GM23338 (cell line): ENCODE data around the gene PPP6R2. TPM values are rescaled to one million over a fixed set of nuclear protein-coding genes. Genes with fewer than 3 reads are reported as not detected.

ENCODE experiments used
- ATAC-seq: fragments of 200-7000 bp; cut with Tn5 transposase; 3 replicates; pipeline ENCODE4 v1.9.1; 2020
- DNase-seq: peaks from one replicate; pipeline ENCODE4 v3.0.0-alpha.2; 2015; ENCODE audit warnings: low spot score
- H2AFZ ChIP-seq: fragments of 200-600 bp; sonication (generic); 2 replicates; pipeline ENCODE4 v1.8.0; 2016; ENCODE audit warnings: antibody characterized with exemption, mild to moderate bottlenecking, moderate library complexity
- H3F3A ChIP-seq: fragments of 200-600 bp; sonication (generic); replicated peaks from 2 replicates; pipeline ENCODE4 v1.8.0; 2017; ENCODE audit warnings: antibody characterized with exemption, mixed run types, low read depth
- H3K27ac ChIP-seq: fragments of 200-600 bp; sonication (generic); 2 replicates; pipeline ENCODE4 v1.6.1; 2016; ENCODE audit warnings: low read depth
- H3K27me3 ChIP-seq: fragments of 200-600 bp; sonication (generic); 2 replicates; pipeline ENCODE4 v1.8.0; 2016; ENCODE audit warnings: mild to moderate bottlenecking, mixed run types, moderate library complexity; ENCODE audit not compliant: insufficient read depth
- H3K36me3 ChIP-seq: fragments of 200-600 bp; sonication (generic); 2 replicates; pipeline ENCODE4 v1.8.0; 2016; ENCODE audit warnings: mild to moderate bottlenecking; ENCODE audit not compliant: insufficient read depth
- H3K4me1 ChIP-seq: fragments of 200-600 bp; sonication (generic); 2 replicates; pipeline ENCODE4 v1.8.0; 2016; ENCODE audit warnings: mild to moderate bottlenecking, moderate library complexity; ENCODE audit not compliant: insufficient read depth
- H3K4me2 ChIP-seq: fragments of 200-600 bp; sonication (generic); 2 replicates; pipeline ENCODE4 v1.7.1; 2017; ENCODE audit warnings: mixed run types
- H3K4me3 ChIP-seq: fragments of 200-600 bp; sonication (generic); 2 replicates; pipeline ENCODE4 v1.6.1; 2016; ENCODE audit warnings: mixed run types
- H3K79me2 ChIP-seq: fragments of 200-600 bp; sonication (generic); replicated peaks from 2 replicates; pipeline ENCODE4 v1.8.0; 2017; ENCODE audit warnings: mild to moderate bottlenecking; ENCODE audit not compliant: insufficient read depth
- H3K9me2 ChIP-seq: fragments of 200-600 bp; sonication (generic); 2 replicates; pipeline ENCODE4 v1.8.0; 2017; ENCODE audit not compliant: insufficient read depth
- H4K20me1 ChIP-seq: fragments of 200-600 bp; sonication (generic); replicated peaks from 2 replicates; pipeline ENCODE4 v1.8.0; 2017; ENCODE audit warnings: mild to moderate bottlenecking; ENCODE audit not compliant: insufficient read depth
- H3K27ac Mint-ChIP-seq: 2 replicates; pipeline ENCODE4 v1.8.0; 2020; ENCODE audit warnings: inconsistent platforms, mild to moderate bottlenecking, moderate library complexity, mixed read lengths
- H3K27me3 Mint-ChIP-seq: 3 replicates; pipeline ENCODE4 v1.8.0; 2022; ENCODE audit warnings: low read depth, mild to moderate bottlenecking, moderate library complexity, mixed read lengths, inconsistent platforms; ENCODE audit not compliant: insufficient read depth, poor library complexity
- H3K36me3 Mint-ChIP-seq: 3 replicates; pipeline ENCODE4 v1.8.0; 2021; ENCODE audit warnings: low read depth, mild to moderate bottlenecking, inconsistent platforms, moderate library complexity, mixed read lengths
- H3K4me1 Mint-ChIP-seq: 3 replicates; pipeline ENCODE4 v1.8.0; 2020; ENCODE audit warnings: mild to moderate bottlenecking, inconsistent platforms, mixed read lengths
- H3K4me3 Mint-ChIP-seq: 3 replicates; pipeline ENCODE4 v1.8.0; 2021; ENCODE audit warnings: moderate library complexity, mild to moderate bottlenecking, inconsistent platforms, mixed read lengths
- H3K9me3 Mint-ChIP-seq: 3 replicates; pipeline ENCODE4 v1.8.0; 2020; ENCODE audit warnings: moderate library complexity, mild to moderate bottlenecking, inconsistent platforms, mixed read lengths
- CREB1 ChIP-seq: fragments of 250-450 bp; sonication (Bioruptor Pico); IDR thresholded peaks from 2 replicates; pipeline ENCODE4 v1.5.0; 2020; ENCODE audit warnings: low read depth, mild to moderate bottlenecking, moderate library complexity
- CTCF ChIP-seq, 2 experiments: fragments of 200-600 bp in 1 of 2; sonication (generic) in 1 of 2; conservative IDR thresholded peaks; 2 replicates each; pipeline versions ENCODE4 v1.5.1 to v1.6.1; 2016 to 2017; ENCODE audit warnings: antibody characterized with exemption in 2 of 2, low read depth in 2 of 2, mild to moderate bottlenecking in 2 of 2, moderate library complexity in 1 of 2
- JUNB ChIP-seq: IDR thresholded peaks from one replicate; pipeline ENCODE4 v1.6.1; 2016; ENCODE audit warnings: antibody characterized with exemption; ENCODE audit not compliant: unreplicated experiment
- ZNF114 ChIP-seq: fragments of 250-450 bp; sonication (Bioruptor Pico); IDR thresholded peaks from 2 replicates; pipeline ENCODE4 v1.5.0; 2020; ENCODE audit warnings: mild to moderate bottlenecking, moderate library complexity
- ZNF331 ChIP-seq: fragments of 250-450 bp; sonication (Bioruptor Pico); IDR thresholded peaks from 2 replicates; pipeline ENCODE4 v1.5.0; 2020; ENCODE audit warnings: low read depth, mild to moderate bottlenecking, moderate library complexity
- ZNF462 ChIP-seq: fragments of 250-450 bp; sonication (Bioruptor Pico); IDR thresholded peaks from 2 replicates; pipeline ENCODE4 v1.5.0; 2020; ENCODE audit warnings: mild to moderate bottlenecking, moderate library complexity
- polyA plus RNA-seq: library from polyadenylated mRNA; unstranded; fragments of >200 nt; fragmentation: Nextera tagmentation; extraction: Ambion mirVana; gene quantifications from 2 replicates; pipeline ENCODE4 v1.2.1, GENCODE V29; 2016
- total RNA-seq: library from RNA; depleted of rRNA; stranded (reverse); fragments of >200 nt; shearing (Covaris generic); gene quantifications from 2 replicates; pipeline ENCODE4 v1.2.3, GENCODE V29; 2014
- TF ChIP-seq, protein P1 (sequence below): IDR thresholded peaks from 2 replicates; pipeline ENCODE4 v1.6.1; 2016; ENCODE audit warnings: antibody characterized with exemption

The PPP6R2 gene
- total and polyA plus RNA-seq, 2 experiments from 2014 or later = 11.9 to 45.8 TPM

DNA sequence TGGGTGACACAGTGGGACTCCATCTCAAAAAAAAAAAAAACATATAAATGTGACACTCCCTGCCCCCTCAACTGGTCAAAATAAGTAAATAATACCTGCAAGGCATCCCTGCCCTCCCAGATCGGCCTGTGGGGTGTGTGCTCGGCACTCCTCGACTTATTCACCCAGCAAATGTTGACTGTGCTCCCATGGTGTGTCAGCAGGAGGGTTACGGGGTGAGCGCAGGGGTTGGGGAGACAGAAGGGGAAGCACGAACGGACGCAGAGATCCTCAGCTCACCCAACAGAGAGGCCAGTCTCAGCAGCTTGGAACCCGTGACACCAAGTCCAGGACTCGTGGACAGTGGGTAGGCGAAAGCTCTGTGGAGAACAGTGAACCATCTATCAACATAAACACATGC, 136.6 kb downstream of the PPP6R2 start:
- Histone ChIP-seq H3K9me2 (no peaks in the 10 kb centered on the region), H3K27me3 (peaks cover 23% of the 10 kb centered on the region), H4K20me1 (no peaks in the 10 kb centered on the region), H3K4me2 (no peak overlapping the region), H3K4me1 (peaks cover 5% of the 10 kb centered on the region), H3K4me3 (no peak overlapping the region), H3F3A (no peaks in the 10 kb centered on the region), H3K27ac (no peak overlapping the region), H2AFZ (no peak overlapping the region), H3K79me2 (no peaks in the 10 kb centered on the region), H3K36me3 (no peaks in the 10 kb centered on the region)
- Mint-ChIP-seq H3K27me3 (peaks cover 37% of the 10 kb centered on the region), H3K9me3 (no peaks in the 10 kb centered on the region; the same call in 2 of the 3 replicates), H3K4me3 (peak overlapping the region; percentile 62; the same call in 2 of the 3 replicates), H3K27ac (no peak overlapping the region), H3K4me1 (peaks cover 12% of the 10 kb centered on the region; the same call in 2 of the 3 replicates), H3K36me3 (0 out of 3 replicates have a peak, but pooled peaks cover 3% of the 10 kb centered on the region)
- ATAC-seq = no peak
- no peak for DNase-seq
- TF ChIP-seq ZNF331 (CRISPR knock-in tag) (no peak), CTCF (conservative IDR thresholded peaks at IDR 0.05; ENCODE audit: low read depth in 2 of 2) (no peak), ZNF114 (CRISPR knock-in tag) (no peak), ZNF462 (CRISPR knock-in tag) (no peak), JUNB (no peak), CREB1 (no peak)
- TF ChIP-seq, protein P1, sequence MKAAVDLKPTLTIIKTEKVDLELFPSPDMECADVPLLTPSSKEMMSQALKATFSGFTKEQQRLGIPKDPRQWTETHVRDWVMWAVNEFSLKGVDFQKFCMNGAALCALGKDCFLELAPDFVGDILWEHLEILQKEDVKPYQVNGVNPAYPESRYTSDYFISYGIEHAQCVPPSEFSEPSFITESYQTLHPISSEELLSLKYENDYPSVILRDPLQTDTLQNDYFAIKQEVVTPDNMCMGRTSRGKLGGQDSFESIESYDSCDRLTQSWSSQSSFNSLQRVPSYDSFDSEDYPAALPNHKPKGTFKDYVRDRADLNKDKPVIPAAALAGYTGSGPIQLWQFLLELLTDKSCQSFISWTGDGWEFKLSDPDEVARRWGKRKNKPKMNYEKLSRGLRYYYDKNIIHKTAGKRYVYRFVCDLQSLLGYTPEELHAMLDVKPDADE = no peak
